Astrocyte of the hippocampus (primary cell): Measurements from ENCODE around the gene RIPPLY3.

Experiments used
- DNase-seq: peaks from one replicate; pipeline ENCODE4 v3.0.0; 2011; ENCODE audit warnings: low read depth, low spot score

The RIPPLY3 gene

GRCh38 chr21:37061926-37062592 lies 55.6 kb downstream of the RIPPLY3 start:
- DNase-seq = peak; percentile 74

- DNase-seq = no peak
These were observed 56.1 kb downstream of the RIPPLY3 start for GRCh38 chr21:37062593-37062935.

GRCh38 chr21:37063433-37063832 lies 56.9 kb downstream of the RIPPLY3 start:
- DNase-seq = no peak

- DNase-seq = no peak
These were observed 58.3 kb downstream of the RIPPLY3 start for GRCh38 chr21:37064841-37065240.

- no peak for DNase-seq
These were observed 59.2 kb downstream of the RIPPLY3 start for GRCh38 chr21:37065561-37066177.
